ENCODE measurements around the gene SELENOP.
"Not testable (repeated sequence)": the region's sequence is repeated elsewhere in the genome, so short reads cannot be mapped to it uniquely, and the experiment has no call there.

SELENOP gene

GRCh38 chr5:42811591-42812446 lies at the start of gene SELENOP:
SELENOP (minus strand) TSS chr5:42811892; CDS start chr5:42808353, 3,539 bp downstream.
- peak; percentile 45 for DNase-seq (ENCODE audit: low read depth)

- DNase-seq (ENCODE audit: low read depth): no peak
Observed at GRCh38 chr5:42858687-42859086, 47.0 kb upstream of the SELENOP start.

GRCh38 chr5:42858031-42858643 lies 46.4 kb upstream of the SELENOP start:
- peak; percentile 57 for DNase-seq (ENCODE audit: low read depth)

- DNase-seq (ENCODE audit: low read depth): no peak
Observed at GRCh38 chr5:42855811-42856210, 44.1 kb upstream of the SELENOP start.

- no peak for DNase-seq (ENCODE audit: low read depth)
Observed at GRCh38 chr5:42855386-42855785, 43.7 kb upstream of the SELENOP start.

GRCh38 chr5:42854795-42855194 lies 43.1 kb upstream of the SELENOP start:
- DNase-seq (ENCODE audit: low read depth): no peak

GRCh38 chr5:42852826-42853225 lies 41.1 kb upstream of the SELENOP start:
- DNase-seq (ENCODE audit: low read depth): no peak

GRCh38 chr5:42851481-42851880 lies 39.8 kb upstream of the SELENOP start:
- DNase-seq (ENCODE audit: low read depth): no peak

- DNase-seq (ENCODE audit: low read depth): no peak
Observed at GRCh38 chr5:42848545-42848944, 36.9 kb upstream of the SELENOP start.

- DNase-seq (ENCODE audit: low read depth): not testable (repeated sequence)
Observed at GRCh38 chr5:42844408-42844807, 32.7 kb upstream of the SELENOP start.

- DNase-seq (ENCODE audit: low read depth): no peak
Observed at GRCh38 chr5:42843675-42844292, 32.1 kb upstream of the SELENOP start.

GRCh38 chr5:42842921-42843641 lies 31.4 kb upstream of the SELENOP start:
- peak; percentile 18 for DNase-seq (ENCODE audit: low read depth)

- DNase-seq (ENCODE audit: low read depth): no peak
Observed at GRCh38 chr5:42840842-42841567, 29.3 kb upstream of the SELENOP start.

GRCh38 chr5:42840269-42840668 lies 28.6 kb upstream of the SELENOP start:
- DNase-seq (ENCODE audit: low read depth): peak; percentile 94

- DNase-seq (ENCODE audit: low read depth): no peak
Observed at GRCh38 chr5:42839196-42839595, 27.5 kb upstream of the SELENOP start.

- DNase-seq (ENCODE audit: low read depth): no peak
Observed at GRCh38 chr5:42837601-42838000, 25.9 kb upstream of the SELENOP start.

- no peak for DNase-seq (ENCODE audit: low read depth)
Observed at GRCh38 chr5:42836070-42836769, 24.5 kb upstream of the SELENOP start.

GRCh38 chr5:42832060-42832459 lies 20.4 kb upstream of the SELENOP start:
- DNase-seq (ENCODE audit: low read depth): no peak

GRCh38 chr5:42830924-42831323 lies 19.2 kb upstream of the SELENOP start:
- no peak for DNase-seq (ENCODE audit: low read depth)

GRCh38 chr5:42828671-42829070 lies 17.0 kb upstream of the SELENOP start:
- DNase-seq (ENCODE audit: low read depth): no peak
